ENCODE measurements around the gene TMEM131. TPM values are rescaled to one million over a fixed set of nuclear protein-coding genes. Genes with fewer than 3 reads are reported as not detected.

Gene TMEM131
- total RNA-seq, 1 donor from 2014 or later: 35.3 TPM

- no peak overlapping the region for H2AFZ ChIP-seq (ENCODE audit: low read depth, low read length)
- H3K27ac ChIP-seq (ENCODE audit: low read depth, low read length): no peak overlapping the region
- no peak for FAIRE-seq
- Mint-ChIP-seq H3K4me3 (ENCODE audit: unreplicated experiment) (no peak overlapping the region), H3K27ac (ENCODE audit: unreplicated experiment) (no peak overlapping the region), H3K9me3 (ENCODE audit: unreplicated experiment) (no peaks in the 10 kb centered on the region), H3K4me1 (ENCODE audit: low read depth, unreplicated experiment) (peaks cover 5% of the 10 kb centered on the region), H3K27me3 (ENCODE audit: low read depth, unreplicated experiment) (peaks cover 10% of the 10 kb centered on the region), H3K36me3 (ENCODE audit: low read depth, unreplicated experiment) (no peaks in the 10 kb centered on the region)
- TF ChIP-seq CTCF (IDR thresholded peaks at IDR 0.05; ENCODE audit: insufficient read depth, low read depth, low read length): no peak
- TF ChIP-seq EZH2 (IDR thresholded peaks at IDR 0.05; ENCODE audit: insufficient read depth, low read length): no peak
- H3K4me1 ChIP-seq (ENCODE audit: insufficient read depth, low read length): no peaks in the 10 kb centered on the region
- no peaks in the 10 kb centered on the region for H4K20me1 ChIP-seq (ENCODE audit: insufficient read depth, low read length)
- DNase-seq (ENCODE audit: low read depth): no peak
- no peak overlapping the region for H3K4me2 ChIP-seq (ENCODE audit: low read length)
- no peaks in the 10 kb centered on the region for H3K9me3 ChIP-seq (ENCODE audit: insufficient read depth, low read depth, low read length)
- H3K36me3 ChIP-seq (ENCODE audit: insufficient read depth, low read length): no peaks in the 10 kb centered on the region
- no peak overlapping the region for H3K4me3 ChIP-seq (ENCODE audit: insufficient read depth, low read depth, low read length)
- H3K9ac ChIP-seq (ENCODE audit: low read length): no peak overlapping the region
- no peaks in the 10 kb centered on the region for H3K27me3 ChIP-seq (ENCODE audit: insufficient read depth, low read length)
- no peaks in the 10 kb centered on the region for H3K79me2 ChIP-seq (ENCODE audit: insufficient read depth, low read length)
Measured at GRCh38 chr2:97708608-97709007, 287.1 kb downstream of the TMEM131 start.

GRCh38 chr2:97708048-97708380 is 287.7 kb downstream of the TMEM131 start:
- TF ChIP-seq CTCF (IDR thresholded peaks at IDR 0.05; ENCODE audit: insufficient read depth, low read depth, low read length) (no peak), EZH2 (IDR thresholded peaks at IDR 0.05; ENCODE audit: insufficient read depth, low read length) (no peak)
- H3K9me3 ChIP-seq (ENCODE audit: insufficient read depth, low read depth, low read length): no peaks in the 10 kb centered on the region
- Mint-ChIP-seq H3K27ac (ENCODE audit: unreplicated experiment) (no peak overlapping the region), H3K4me1 (ENCODE audit: low read depth, unreplicated experiment) (peaks cover 2% of the 10 kb centered on the region), H3K27me3 (ENCODE audit: low read depth, unreplicated experiment) (peaks cover 10% of the 10 kb centered on the region), H3K9me3 (ENCODE audit: unreplicated experiment) (no peaks in the 10 kb centered on the region), H3K4me3 (ENCODE audit: unreplicated experiment) (no peak overlapping the region), H3K36me3 (ENCODE audit: low read depth, unreplicated experiment) (no peaks in the 10 kb centered on the region)
- H3K4me2 ChIP-seq (ENCODE audit: low read length): no peak overlapping the region
- DNase-seq (ENCODE audit: low read depth) (no peak), FAIRE-seq (no peak)
- no peaks in the 10 kb centered on the region for H3K36me3 ChIP-seq (ENCODE audit: insufficient read depth, low read length)
- no peak overlapping the region for H3K9ac ChIP-seq (ENCODE audit: low read length)
- no peaks in the 10 kb centered on the region for H3K27me3 ChIP-seq (ENCODE audit: insufficient read depth, low read length)
- H3K79me2 ChIP-seq (ENCODE audit: insufficient read depth, low read length): no peaks in the 10 kb centered on the region
- no peaks in the 10 kb centered on the region for H3K4me1 ChIP-seq (ENCODE audit: insufficient read depth, low read length)
- H3K4me3 ChIP-seq (ENCODE audit: insufficient read depth, low read depth, low read length): no peak overlapping the region
- no peak overlapping the region for H3K27ac ChIP-seq (ENCODE audit: low read depth, low read length)
- H2AFZ ChIP-seq (ENCODE audit: low read depth, low read length): no peak overlapping the region
- H4K20me1 ChIP-seq (ENCODE audit: insufficient read depth, low read length): no peaks in the 10 kb centered on the region

- H4K20me1 ChIP-seq (ENCODE audit: insufficient read depth, low read length): no peaks in the 10 kb centered on the region
- no peaks in the 10 kb centered on the region for H3K27me3 ChIP-seq (ENCODE audit: insufficient read depth, low read length)
- H3K4me3 Mint-ChIP-seq (ENCODE audit: unreplicated experiment): no peak overlapping the region
- H3K27ac Mint-ChIP-seq (ENCODE audit: unreplicated experiment): no peak overlapping the region
- H3K4me1 Mint-ChIP-seq (ENCODE audit: low read depth, unreplicated experiment): peaks cover 2% of the 10 kb centered on the region
- peaks cover 10% of the 10 kb centered on the region for H3K27me3 Mint-ChIP-seq (ENCODE audit: low read depth, unreplicated experiment)
- H3K9ac ChIP-seq (ENCODE audit: low read length): no peak overlapping the region
- no peaks in the 10 kb centered on the region for H3K9me3 Mint-ChIP-seq (ENCODE audit: unreplicated experiment)
- H3K4me1 ChIP-seq (ENCODE audit: insufficient read depth, low read length): no peaks in the 10 kb centered on the region
- H3K27ac ChIP-seq (ENCODE audit: low read depth, low read length): no peak overlapping the region
- H3K36me3 Mint-ChIP-seq (ENCODE audit: low read depth, unreplicated experiment): no peaks in the 10 kb centered on the region
- no peaks in the 10 kb centered on the region for H3K9me3 ChIP-seq (ENCODE audit: insufficient read depth, low read depth, low read length)
- H3K4me2 ChIP-seq (ENCODE audit: low read length): no peak overlapping the region
- no peaks in the 10 kb centered on the region for H3K36me3 ChIP-seq (ENCODE audit: insufficient read depth, low read length)
- no peak overlapping the region for H2AFZ ChIP-seq (ENCODE audit: low read depth, low read length)
- H3K4me3 ChIP-seq (ENCODE audit: insufficient read depth, low read depth, low read length): no peak overlapping the region
- no peaks in the 10 kb centered on the region for H3K79me2 ChIP-seq (ENCODE audit: insufficient read depth, low read length)
- DNase-seq (ENCODE audit: low read depth): no peak
- no peak for FAIRE-seq
- TF ChIP-seq CTCF (IDR thresholded peaks at IDR 0.05; ENCODE audit: insufficient read depth, low read depth, low read length): no peak
- no peak for TF ChIP-seq EZH2 (IDR thresholded peaks at IDR 0.05; ENCODE audit: insufficient read depth, low read length)
Measured at GRCh38 chr2:97707362-97708047, 288.2 kb downstream of the TMEM131 start.

Data from astrocyte (in vitro differentiated cells and primary cell).